Erythroblast (primary cell): ENCODE data around the gene ABHD14A.

Experiments used
- GATA1 ChIP-seq: IDR thresholded peaks from 2 replicates; pipeline ENCODE4 v1.6.1; 2011; ENCODE audit warnings: low read depth, mild to moderate bottlenecking, control low read depth, low read length, moderate library complexity
- POLR2A ChIP-seq: IDR thresholded peaks from 2 replicates; pipeline ENCODE4 v1.6.1; 2011; ENCODE audit warnings: mild to moderate bottlenecking, low read length

- TF ChIP-seq POLR2A (no peak), GATA1 (no peak)
These were observed 53.7 kb downstream of the ABHD14A start for GRCh38 chr3:52028572-52028971.
